Calu3 (cell line): ENCODE data around the gene MSANTD7. TPM values are rescaled to one million over a fixed set of nuclear protein-coding genes. Genes with fewer than 3 reads are reported as not detected.

Experiments used
- Bru-seq: library from RNA; stranded (reverse); fragments of 400-500 nt; gene quantifications from one replicate; lab custom pipeline; 2021; lab: Mats Ljungman, UMichigan
- BruChase-seq, 2 experiments: library from RNA; stranded (reverse); fragments of 400-500 nt; gene quantifications; one replicate each; lab custom pipeline; 2021; lab: Mats Ljungman, UMichigan
- BruUV-seq: library from RNA; stranded (reverse); fragments of 400-500 nt; replicated peaks from 2 replicates; lab custom pipeline; 2021; lab: Mats Ljungman, UMichigan
- CTCF ChIA-PET: fragments of 300-600 bp; sonication (Branson Sonifier 250); formaldehyde crosslinking; loops from one replicate; lab custom pipeline; 2022; ENCODE audit warnings: antibody characterized with exemption; lab: Charles Lee
- DNase-seq: peaks from one replicate; pipeline ENCODE4 v3.0.0; 2022
- H3K27ac Mint-ChIP-seq: one replicate; pipeline ENCODE4 v1.8.0; 2022; ENCODE audit warnings: mixed read lengths; ENCODE audit not compliant: unreplicated experiment
- H3K27me3 Mint-ChIP-seq: one replicate; pipeline ENCODE4 v1.8.0; 2022; ENCODE audit warnings: mixed read lengths; ENCODE audit not compliant: unreplicated experiment
- H3K36me3 Mint-ChIP-seq: one replicate; pipeline ENCODE4 v1.8.0; 2022; ENCODE audit warnings: mild to moderate bottlenecking, moderate library complexity, mixed read lengths; ENCODE audit not compliant: insufficient read depth, unreplicated experiment
- H3K4me1 Mint-ChIP-seq: one replicate; pipeline ENCODE4 v1.8.0; 2022; ENCODE audit warnings: mild to moderate bottlenecking, low read depth, mixed read lengths; ENCODE audit not compliant: unreplicated experiment
- H3K4me3 Mint-ChIP-seq: one replicate; pipeline ENCODE4 v1.8.0; 2022; ENCODE audit warnings: mild to moderate bottlenecking, low read depth, moderate library complexity, mixed read lengths; ENCODE audit not compliant: unreplicated experiment
- H3K9me3 Mint-ChIP-seq: one replicate; pipeline ENCODE4 v1.8.0; 2022; ENCODE audit warnings: low read depth, mixed read lengths; ENCODE audit not compliant: unreplicated experiment
- CTCF ChIP-seq: fragments of 200-600 bp; IDR thresholded peaks from one replicate; pipeline ENCODE4 v1.8.0; 2022; ENCODE audit warnings: antibody characterized with exemption; ENCODE audit not compliant: unreplicated experiment
- intact Hi-C: fragments of 100-400 bp; cut with micrococcal nuclease; formaldehyde crosslinking; loops from one replicate; pipeline ENCODE4 v1.10.0; 2022; ENCODE audit not compliant: unreplicated experiment
- long read RNA-seq: library from polyadenylated mRNA; stranded (forward); transcript quantifications from one replicate; pipeline ENCODE4 v2.0.0, GENCODE V29; 2022
- total RNA-seq: library from RNA; stranded (reverse); gene quantifications from 2 replicates; pipeline ENCODE4 v1.2.3, GENCODE V29; 2022

MSANTD7 gene
- total RNA-seq (21.9 and 23.6 TPM in 2 replicates), Bru-seq, nascent RNA (percentile 96 among the genes with signal in this experiment), BruChase-seq, experiment 1, labeled RNA remaining after a 6-hour chase (percentile 89 among the genes with signal in this experiment), BruChase-seq, experiment 2, labeled RNA remaining after a 2-hour chase (percentile 97 among the genes with signal in this experiment)
- long read RNA-seq, full-length matches to known transcripts = 12 of 13 reads
- long read RNA-seq, partial matches to known transcripts = 1 of 13 reads
- long read RNA-seq, other reads (novel, unspliced or antisense) = 0 of 13 reads

GRCh38 chr10:14837757-14838581 lies at the start of gene MSANTD7, which contains the start of the genes CDNF and HSPA14:
Gene MSANTD7, plus strand, starts transcription at chr10:14838306. Its CDS starts 3,979 bp downstream, at chr10:14842285.
Gene CDNF, minus strand, starts transcription at chr10:14838037. Its CDS starts 91 bp downstream, at chr10:14837946.
Gene HSPA14, plus strand, starts transcription at chr10:14838306. Its CDS starts 97 bp downstream, at chr10:14838403.
- Mint-ChIP-seq H3K4me1 (peaks cover 17% of the 10 kb centered on the region), H3K27ac (peak within 1 kb of the TSS; percentile 81), H3K4me3 (peak within 1 kb of the TSS; percentile 62), H3K27me3 (no peaks in the 10 kb centered on the region), H3K36me3 (peaks cover 46% of the 10 kb centered on the region), H3K9me3 (no peaks in the 10 kb centered on the region)
- TF ChIP-seq CTCF = no peak
- CTCF ChIA-PET = interaction anchor here (0.5 to 2.0 kb wide), 11 partner anchors 11 to 353 kb away, joined by 3 to 8 read pairs (median 4); no protein-coding TSS in a partner anchor
- intact Hi-C loops = no loop called here
- BruUV-seq = no TSS peak
- DNase-seq = peak; percentile 99

GRCh38 chr10:14798636-14799035 lies 39.5 kb upstream of the MSANTD7 start:
- Mint-ChIP-seq H3K27me3 (no peaks in the 10 kb centered on the region), H3K4me3 (no peak overlapping the region), H3K4me1 (no peaks in the 10 kb centered on the region), H3K27ac (no peak overlapping the region), H3K9me3 (no peaks in the 10 kb centered on the region), H3K36me3 (no peaks in the 10 kb centered on the region)
- CTCF ChIA-PET = no interaction called here
- TF ChIP-seq CTCF = no peak
- no peak for DNase-seq
- intact Hi-C loops = no loop called here
- no TSS peak for BruUV-seq

- intact Hi-C loops = no loop called here
- Mint-ChIP-seq H3K4me1 (no peaks in the 10 kb centered on the region), H3K27ac (no peak overlapping the region), H3K9me3 (no peaks in the 10 kb centered on the region), H3K27me3 (no peaks in the 10 kb centered on the region), H3K4me3 (no peak overlapping the region), H3K36me3 (no peaks in the 10 kb centered on the region)
- TF ChIP-seq CTCF = no peak
- BruUV-seq = no TSS peak
- CTCF ChIA-PET = no interaction called here
- DNase-seq = no peak
These were observed 37.7 kb upstream of the MSANTD7 start for GRCh38 chr10:14800397-14800796.

GRCh38 chr10:14801723-14802122 lies 36.4 kb upstream of the MSANTD7 start:
- DNase-seq = no peak
- no TSS peak for BruUV-seq
- H3K4me1 Mint-ChIP-seq = no peaks in the 10 kb centered on the region
- intact Hi-C loops = no loop called here
- no peaks in the 10 kb centered on the region for H3K27me3 Mint-ChIP-seq
- no peak for TF ChIP-seq CTCF
- H3K27ac Mint-ChIP-seq = no peak overlapping the region
- H3K9me3 Mint-ChIP-seq = no peaks in the 10 kb centered on the region
- no peaks in the 10 kb centered on the region for H3K36me3 Mint-ChIP-seq
- CTCF ChIA-PET = no interaction called here
- no peak overlapping the region for H3K4me3 Mint-ChIP-seq
